GM12878 (cell line): ENCODE data around the gene SYPL1. TPM values are rescaled to one million over a fixed set of nuclear protein-coding genes. Genes with fewer than 3 reads are reported as not detected.

Source experiments
- ATAC-seq: fragments of 200-7000 bp; cut with Tn5 transposase; 3 replicates; pipeline ENCODE4 v1.9.1; 2020; ENCODE audit warnings: mild to moderate bottlenecking, moderate library complexity
- BruUV-seq: library from RNA; stranded (reverse); fragments of 400-500 nt; replicated peaks from 2 replicates; lab custom pipeline; 2021; lab: Mats Ljungman, UMichigan
- CTCF ChIA-PET: fragments of 300-600 bp; sonication (Branson Sonifier 250); formaldehyde crosslinking; extraction: SDS; loops from one replicate; lab custom pipeline; 2021; ENCODE audit warnings: inconsistent platforms; lab: Yijun Ruan, JAX
- POLR2A ChIA-PET: fragments of 350-600 bp; formaldehyde crosslinking; extraction: SDS; loops from one replicate; lab custom pipeline; 2021; ENCODE audit warnings: inconsistent platforms; lab: Charles Lee
- RAD21 ChIA-PET: fragments of 300-600 bp; sonication (Branson Sonifier 250); formaldehyde crosslinking; loops from one replicate; lab custom pipeline; 2023; ENCODE audit warnings: antibody characterized with exemption; ENCODE audit not compliant: unreplicated experiment; lab: Charles Lee
- SMC1A ChIA-PET: fragments of 300-600 bp; sonication (Branson Sonifier 250); formaldehyde crosslinking; loops from one replicate; lab custom pipeline; 2023; ENCODE audit not compliant: unreplicated experiment, uncharacterized antibody; lab: Charles Lee
- DNase-seq: peaks from one replicate; pipeline ENCODE4 v3.0.0-alpha.2; 2011; ENCODE audit warnings: low read depth, low spot score
- FAIRE-seq: peaks from 3 replicates; lab custom pipeline; 2011; peaks lifted over from hg19 to GRCh38; lab: Jason Lieb, UNC
- H2AFZ ChIP-seq: 2 replicates; pipeline ENCODE4 v1.6.0; 2011; ENCODE audit warnings: low read depth, low read length, control low read depth; ENCODE audit not compliant: control insufficient read depth
- H3K27ac ChIP-seq: 2 replicates; pipeline ENCODE4 v1.5.1; 2011; ENCODE audit warnings: control low read depth; ENCODE audit not compliant: control insufficient read depth, insufficient read depth
- H3K27me3 ChIP-seq, 2 experiments: replicated peaks in 1 of 2; 2 replicates each; pipeline versions ENCODE4 v1.6.0 to v1.6.1; 2011; ENCODE audit warnings: low read length in 1 of 2; ENCODE audit not compliant: control insufficient read depth in 2 of 2, insufficient read depth in 2 of 2
- H3K36me3 ChIP-seq, 2 experiments: 2 replicates each; pipeline ENCODE4 v1.5.1; 2011; ENCODE audit warnings: low read length in 1 of 2; ENCODE audit not compliant: control insufficient read depth in 2 of 2, insufficient read depth in 2 of 2
- H3K4me1 ChIP-seq: 2 replicates; pipeline ENCODE4 v1.6.1; 2011; ENCODE audit warnings: mild to moderate bottlenecking, low read length, moderate library complexity, mixed read lengths; ENCODE audit not compliant: control insufficient read depth, insufficient read depth
- H3K4me2 ChIP-seq: 2 replicates; pipeline ENCODE4 v1.6.0; 2011; ENCODE audit warnings: control low read depth; ENCODE audit not compliant: control insufficient read depth, insufficient read depth
- H3K4me3 ChIP-seq: fragments of 200-600 bp; sonication (generic); 2 replicates; pipeline ENCODE4 v1.5.1; 2016
- H3K79me2 ChIP-seq: 2 replicates; pipeline ENCODE4 v1.6.0; 2011; ENCODE audit warnings: low read length; ENCODE audit not compliant: control insufficient read depth, insufficient read depth
- H3K9ac ChIP-seq: 2 replicates; pipeline ENCODE4 v1.8.0; 2011; ENCODE audit warnings: low read length, control low read depth, mixed read lengths; ENCODE audit not compliant: control insufficient read depth, insufficient read depth
- H3K9me3 ChIP-seq: replicated peaks from 3 replicates; pipeline ENCODE4 v1.5.1; 2011; ENCODE audit warnings: mild to moderate bottlenecking, low read length; ENCODE audit not compliant: control insufficient read depth, insufficient read depth
- H4K20me1 ChIP-seq: 2 replicates; pipeline ENCODE4 v1.6.0; 2011; ENCODE audit not compliant: control insufficient read depth, insufficient read depth
- BHLHE40 ChIP-seq, 2 experiments: fragments of 450-650 bp in 1 of 2; IDR thresholded peaks; 2 replicates each; pipeline ENCODE4 v1.6.1; 2011 to 2017; ENCODE audit warnings: low read depth in 2 of 2, borderline replicate concordance in 1 of 2, improper control_type of control experiment in 1 of 2, low read length in 1 of 2, mild to moderate bottlenecking in 1 of 2
- EGR1 ChIP-seq, 2 experiments: IDR thresholded peaks; 1 replicate in 1 of 2; 2 replicates in 1 of 2; pipeline ENCODE4 v1.6.1; 2011 to 2012; ENCODE audit warnings: low read depth in 2 of 2, low read length in 2 of 2, borderline replicate concordance in 1 of 2, mild to moderate bottlenecking in 1 of 2, moderate library complexity in 1 of 2
- EP300 ChIP-seq, 2 experiments: fragments of 150-350 bp in 1 of 2; IDR thresholded peaks; 2 replicates each; pipeline ENCODE4 v1.6.1; 2011 to 2012; ENCODE audit warnings: low read depth in 2 of 2, low read length in 2 of 2, borderline replicate concordance in 1 of 2, improper control_type of control experiment in 1 of 2, inconsistent platforms in 1 of 2; ENCODE audit not compliant: control insufficient read depth in 1 of 2
- EZH2 ChIP-seq: IDR thresholded peaks from 2 replicates; pipeline ENCODE4 v1.6.1; 2012; ENCODE audit warnings: low read depth, mild to moderate bottlenecking, control low read depth, inconsistent platforms, low read length, borderline replicate concordance; ENCODE audit not compliant: control insufficient read depth
- IRF4 ChIP-seq: IDR thresholded peaks from 2 replicates; pipeline ENCODE4 v1.6.1; 2011; ENCODE audit warnings: low read depth, low read length
- KAT2A ChIP-seq: conservative IDR thresholded peaks from 2 replicates; pipeline ENCODE4 v1.6.1; 2011; ENCODE audit warnings: low read depth, low read length; ENCODE audit not compliant: control insufficient read depth
- MEF2A ChIP-seq: IDR thresholded peaks from 2 replicates; pipeline ENCODE4 v1.6.1; 2011; ENCODE audit warnings: low read depth, mild to moderate bottlenecking, low read length, moderate library complexity; ENCODE audit not compliant: insufficient read depth
- MTA2 ChIP-seq: fragments of 450-650 bp; IDR thresholded peaks from 2 replicates; pipeline ENCODE4 v1.6.1; 2016; ENCODE audit warnings: low read depth, mild to moderate bottlenecking, moderate library complexity
- NFXL1 ChIP-seq: fragments of 450-650 bp; IDR thresholded peaks from 2 replicates; pipeline ENCODE4 v1.6.1; 2017; ENCODE audit warnings: antibody characterized with exemption, mild to moderate bottlenecking, borderline replicate concordance
- PRDM15 ChIP-seq: fragments of 450-650 bp; formaldehyde crosslinking; IDR thresholded peaks from 2 replicates; pipeline ENCODE4 v1.4.0; 2020; ENCODE audit warnings: mild to moderate bottlenecking, moderate library complexity
- RAD21 ChIP-seq: IDR thresholded peaks from 2 replicates; pipeline ENCODE4 v1.6.1; 2011; ENCODE audit warnings: mild to moderate bottlenecking, low read depth, low read length, moderate library complexity; ENCODE audit not compliant: insufficient read depth
- TCF3 ChIP-seq: IDR thresholded peaks from 2 replicates; pipeline ENCODE4 v1.6.1; 2012; ENCODE audit warnings: low read depth, mild to moderate bottlenecking, low read length, borderline replicate concordance; ENCODE audit not compliant: insufficient read depth
- TCF7 ChIP-seq: IDR thresholded peaks from 2 replicates; pipeline ENCODE4 v1.6.1; 2014; ENCODE audit warnings: antibody characterized with exemption, borderline replicate concordance
- ZNF687 ChIP-seq: fragments of 450-650 bp; IDR thresholded peaks from 2 replicates; pipeline ENCODE4 v1.6.1; 2017; ENCODE audit warnings: mild to moderate bottlenecking, moderate library complexity
- WGBS: methylation state at CpG from one replicate; pipeline ENCODE4 v1.1.6; 2016; ENCODE audit warnings: low lambda C conversion rate; ENCODE audit not compliant: insufficient replicate concordance, insufficient coverage; ENCODE audit errors: missing lambda C conversion rate; 5-methylcytosine and 5-hydroxymethylcytosine counted together
- in situ Hi-C: fragments of 300-500 bp; cut with MboI; formaldehyde crosslinking; loops from 9 replicates; pipeline ENCODE4 v1.14.3; 2018; ENCODE audit warnings: mixed read lengths
- intact Hi-C: fragments of 100-400 bp; cut with micrococcal nuclease; formaldehyde crosslinking; loops from one replicate; pipeline ENCODE4 v1.14.2; 2022; ENCODE audit not compliant: unreplicated experiment
- polyA plus RNA-seq, 11 experiments: library from polyadenylated mRNA; depleted of rRNA in 4 of 11; unstranded in 6 of 11; stranded (reverse) in 5 of 11; fragments of >200 nt; fragmentation: Nextera tagmentation in 4 of 11; fragmentation: Illumina TruSeq in 1 of 11; extraction: Ambion mirVana in 4 of 11; extraction: Trizol in 1 of 11; gene quantifications; 1 replicate in 1 of 11; 2 replicates in 10 of 11; pipeline versions ENCODE4 v1.2.1 to v1.2.3, GENCODE V29; 2011 to 2016; ENCODE audit warnings: inconsistent platforms in 2 of 11, missing spikeins in 2 of 11, low read depth in 1 of 11
- total RNA-seq, 4 experiments: library from RNA; depleted of rRNA in 3 of 4; stranded (reverse); fragments of >200 nt in 3 of 4; fragmentation: Illumina TruSeq in 1 of 4; extraction: Trizol in 1 of 4; gene quantifications; 2 replicates each; pipeline versions ENCODE4 v1.2.1 to v1.2.3, GENCODE V29; 2013 to 2021

The SYPL1 gene
- total and polyA plus RNA-seq, 10 of the 15 experiments (the other 5 are each of a cell fraction or from before 2014, with no cell fraction given): 34.5 to 177 (median 87.3) TPM

GRCh38 chr7:106089647-106090046 lies 22.5 kb downstream of the SYPL1 start:
- intact Hi-C loops (loop anchor here (2.0 kb wide), 1 partner anchor 15 kb away; no protein-coding TSS in a partner anchor), in situ Hi-C loops (no loop called here)
- no peak overlapping the region for H3K9ac ChIP-seq
- ChIA-PET POLR2A (interaction anchor here (2.0 kb wide), 1 partner anchor 18 kb away, joined by 8 read pairs; no protein-coding TSS in a partner anchor), SMC1A (interaction anchor here (0.7 to 3.4 kb wide), 9 partner anchors 10 to 65 kb away, joined by 3 to 31 read pairs (median 6); no protein-coding TSS in a partner anchor), RAD21 (interaction anchor here (0.9 to 2.3 kb wide), 4 partner anchors 14 to 29 kb away, joined by 3 to 19 read pairs (median 5); partner anchors contain the start of gene SYPL1), CTCF (interaction anchor here (0.9 to 2.1 kb wide), 8 partner anchors 9 to 433 kb away, joined by 3 to 10 read pairs (median 4); no protein-coding TSS in a partner anchor)
- FAIRE-seq: peak; percentile 64
- WGBS: 35% methylated on average over 4 of the region's 4 CpGs
- no TSS peak for BruUV-seq
- no peaks in the 10 kb centered on the region for H3K79me2 ChIP-seq
- H3K4me2 ChIP-seq: peak overlapping the region; percentile 80
- no peaks in the 10 kb centered on the region for H4K20me1 ChIP-seq
- peaks cover 17% of the 10 kb centered on the region for H3K4me1 ChIP-seq
- DNase-seq: peak; percentile 28
- no peaks in the 10 kb centered on the region for H3K9me3 ChIP-seq
- no peaks in the 10 kb centered on the region for H3K27me3 ChIP-seq
- ATAC-seq: peak; percentile 95
- H3K27ac ChIP-seq: peak overlapping the region; percentile 32; the same call in 1 of the 2 replicates
- H3K36me3 ChIP-seq: peaks cover 5 to 10% of the 10 kb centered on the region in 2 experiments
- H3K4me3 ChIP-seq: no peak overlapping the region; the same call in 1 of the 2 replicates
- H2AFZ ChIP-seq: no peak overlapping the region
- TF ChIP-seq EGR1 (IDR thresholded peaks at IDR 0.05; ENCODE audit: borderline replicate concordance in 1 of 2, low read depth in 2 of 2, low read length in 2 of 2): no peak
- TF ChIP-seq KAT2A: no peak
- TF ChIP-seq ZNF687: no peak
- TF ChIP-seq MTA2: peak; percentile 83
- no peak for TF ChIP-seq PRDM15 (CRISPR knock-in tag)
- no peak for TF ChIP-seq TCF7
- TF ChIP-seq EZH2: 0 out of 2 replicates have a peak, but pooled peaks have one; percentile 73
- TF ChIP-seq EP300 (IDR thresholded peaks at IDR 0.05; ENCODE audit: borderline replicate concordance in 1 of 2, control insufficient read depth in 1 of 2, low read depth in 2 of 2, low read length in 2 of 2): peak in 1 of 2 experiments; percentile 56; a peak in 1 of 4 replicates
- TF ChIP-seq NFXL1: no peak
- TF ChIP-seq IRF4: peak; percentile 68
- 0 out of 2 replicates have a peak, but pooled peaks have one; percentile 41 for TF ChIP-seq MEF2A
- 0 out of 4 replicates have a peak, but pooled peaks of 1 of the 2 experiments have one; percentile 13 for TF ChIP-seq BHLHE40 (IDR thresholded peaks at IDR 0.05; ENCODE audit: borderline replicate concordance in 1 of 2, low read depth in 2 of 2, low read length in 1 of 2)
- TF ChIP-seq RAD21: no peak
- TF ChIP-seq TCF3: no peak
